CD14-positive monocyte (primary cell): ENCODE data around the gene STX8. TPM values are rescaled to one million over a fixed set of nuclear protein-coding genes. Genes with fewer than 3 reads are reported as not detected.

Experiments
- DNase-seq, 3 donors: peaks; one replicate each; pipeline ENCODE4 v3.0.0-alpha.2; 2011 to 2022
- H2AFZ ChIP-seq: 2 replicates; pipeline ENCODE4 v1.6.0; 2012; ENCODE audit warnings: mild to moderate bottlenecking, low read depth, low read length, inconsistent platforms; ENCODE audit not compliant: insufficient read depth, poor library complexity, severe bottlenecking
- H3K27ac ChIP-seq, 2 donors: 1 replicate in 1 of 2; 2 replicates in 1 of 2; pipeline ENCODE4 v1.5.1; 2012 to 2013; ENCODE audit warnings: low read length in 2 of 2, control low read depth in 1 of 2, inconsistent platforms in 1 of 2, low read depth in 1 of 2, mild to moderate bottlenecking in 1 of 2
- H3K27me3 ChIP-seq, 2 donors: one replicate each; pipeline versions ENCODE4 v1.6.0 to v1.6.1; 2011 to 2013; ENCODE audit warnings: low read length in 2 of 2; ENCODE audit not compliant: control insufficient read depth in 2 of 2, insufficient read depth in 2 of 2
- H3K36me3 ChIP-seq, 2 donors: replicated peaks in 1 of 2; 1 replicate in 1 of 2; 2 replicates in 1 of 2; pipeline versions ENCODE4 v1.5.1 to v1.6.1; 2012 to 2013; ENCODE audit warnings: low read length in 2 of 2, control low read depth in 1 of 2, inconsistent platforms in 1 of 2, mild to moderate bottlenecking in 1 of 2; ENCODE audit not compliant: insufficient read depth in 2 of 2, control insufficient read depth in 1 of 2
- H3K4me1 ChIP-seq, 2 donors: 1 replicate in 1 of 2; 2 replicates in 1 of 2; pipeline versions ENCODE4 v1.5.1 to v1.6.1; 2012 to 2013; ENCODE audit warnings: low read length in 2 of 2, control low read depth in 1 of 2, inconsistent platforms in 1 of 2, mild to moderate bottlenecking in 1 of 2, moderate library complexity in 1 of 2; ENCODE audit not compliant: insufficient read depth in 2 of 2, control insufficient read depth in 1 of 2
- H3K4me2 ChIP-seq: replicated peaks from 2 replicates; pipeline ENCODE3; 2012; ENCODE audit warnings: low read length, moderate library complexity, mild to moderate bottlenecking; ENCODE audit not compliant: poor library complexity, severe bottlenecking; ENCODE audit errors: extremely low read depth
- H3K4me3 ChIP-seq, 3 experiments: fragments of 200-600 bp in 1 of 3; sonication (generic) in 1 of 3; replicated peaks in 1 of 3; 1 replicate in 2 of 3; 2 replicates in 1 of 3; pipeline ENCODE4 v1.5.1; 2011 to 2013; ENCODE audit warnings: low read length in 3 of 3, mild to moderate bottlenecking in 3 of 3, control low read depth in 2 of 3, low read depth in 2 of 3, inconsistent platforms in 1 of 3, moderate library complexity in 1 of 3
- H3K79me2 ChIP-seq: 2 replicates; pipeline ENCODE4 v1.6.0; 2012; ENCODE audit warnings: mild to moderate bottlenecking, control low read depth, inconsistent platforms, low read length, moderate library complexity; ENCODE audit not compliant: insufficient read depth
- H3K9ac ChIP-seq: 2 replicates; pipeline ENCODE4 v1.6.0; 2017; ENCODE audit warnings: low read length, mild to moderate bottlenecking; ENCODE audit not compliant: insufficient read depth, poor library complexity, severe bottlenecking
- H3K9me3 ChIP-seq, 2 donors: replicated peaks in 1 of 2; 1 replicate in 1 of 2; 2 replicates in 1 of 2; pipeline versions ENCODE4 v1.5.1 to v1.6.1; 2012 to 2013; ENCODE audit warnings: low read length in 2 of 2, control low read depth in 1 of 2; ENCODE audit not compliant: control insufficient read depth in 1 of 2, insufficient read depth in 1 of 2
- H4K20me1 ChIP-seq: 2 replicates; pipeline ENCODE4 v1.6.0; 2012; ENCODE audit warnings: mild to moderate bottlenecking, low read length, control low read depth, moderate library complexity; ENCODE audit not compliant: insufficient read depth
- H3K27ac Mint-ChIP-seq, 7 donors: one replicate each; pipeline ENCODE4 v1.8.0; 2020; ENCODE audit warnings: mild to moderate bottlenecking in 7 of 7, mixed read lengths in 7 of 7, moderate library complexity in 6 of 7, inconsistent platforms in 2 of 7
- H3K27me3 Mint-ChIP-seq, 3 donors: one replicate each; pipeline ENCODE4 v1.8.0; 2021 to 2022; ENCODE audit warnings: low read depth in 3 of 3, mild to moderate bottlenecking in 3 of 3, mixed read lengths in 3 of 3, moderate library complexity in 3 of 3, inconsistent platforms in 1 of 3
- H3K36me3 Mint-ChIP-seq, 2 donors: one replicate each; pipeline ENCODE4 v1.8.0; 2020; ENCODE audit warnings: mixed read lengths in 2 of 2, inconsistent platforms in 1 of 2, mild to moderate bottlenecking in 1 of 2
- H3K4me1 Mint-ChIP-seq: one replicate; pipeline ENCODE4 v1.8.0; 2020; ENCODE audit warnings: mild to moderate bottlenecking, mixed read lengths
- H3K4me3 Mint-ChIP-seq, 2 donors: one replicate each; pipeline ENCODE4 v1.8.0; 2020; ENCODE audit warnings: mild to moderate bottlenecking in 2 of 2, mixed read lengths in 2 of 2, moderate library complexity in 1 of 2
- H3K9me3 Mint-ChIP-seq, 7 donors: one replicate each; pipeline ENCODE4 v1.8.0; 2020 to 2022; ENCODE audit warnings: mixed read lengths in 7 of 7, mild to moderate bottlenecking in 6 of 7, moderate library complexity in 6 of 7, inconsistent platforms in 2 of 7
- CTCF ChIP-seq: fragments of 200-600 bp; IDR thresholded peaks from one replicate; pipeline ENCODE4 v1.8.0; 2022; ENCODE audit warnings: antibody characterized with exemption, mild to moderate bottlenecking
- WGBS: methylation state at CpG from one replicate; pipeline ENCODE4 v1.1.5; 2013; ENCODE audit warnings: missing lambda C conversion rate; ENCODE audit not compliant: insufficient coverage; 5-methylcytosine and 5-hydroxymethylcytosine counted together
- intact Hi-C, 2 donors: fragments of 100-400 bp; cut with micrococcal nuclease; formaldehyde crosslinking; loops; one replicate each; pipeline versions ENCODE4 v1.15.0 to v1.15.1; 2023
- polyA plus RNA-seq, 3 donors: library from polyadenylated mRNA; depleted of rRNA in 1 of 3; unstranded in 2 of 3; stranded (reverse) in 1 of 3; fragments of 300-500 nt in 2 of 3; fragments of >200 nt in 1 of 3; fragmentation: Illumina TruSeq in 2 of 3; gene quantifications; 1 replicate in 2 of 3; 2 replicates in 1 of 3; pipeline ENCODE4 v1.2.3, GENCODE V29; 2012 to 2021

STX8 gene
- polyA plus RNA-seq, 3 donors = 44.4 to 170 (median 142) TPM

- H3K4me1 ChIP-seq = peaks cover 24 to 28% of the 10 kb centered on the region in 2 donors
- peaks cover 23% of the 10 kb centered on the region for H3K4me1 Mint-ChIP-seq
- H4K20me1 ChIP-seq = no peaks in the 10 kb centered on the region
- H3K27ac ChIP-seq = no peak overlapping the region
- no peaks in the 10 kb centered on the region for H3K9me3 ChIP-seq
- H3K27ac Mint-ChIP-seq = peak overlapping the region in 4 of 7 donors; percentile 52 to 77 (median 67)
- no peak overlapping the region for H3K9ac ChIP-seq
- no peak overlapping the region for H3K4me3 ChIP-seq
- H3K27me3 ChIP-seq = no peaks in the 10 kb centered on the region
- peak overlapping the region in 1 of 2 donors; percentile 33 for H3K4me3 Mint-ChIP-seq
- intact Hi-C loops = no loop called here
- no peaks in the 10 kb centered on the region for H3K36me3 Mint-ChIP-seq
- no peaks in the 10 kb centered on the region for H3K36me3 ChIP-seq
- H3K79me2 ChIP-seq = no peaks in the 10 kb centered on the region
- no peak for TF ChIP-seq CTCF
- H3K9me3 Mint-ChIP-seq = peaks cover 0 to 5% (median 2%) of the 10 kb centered on the region in 7 donors
- 10% methylated on average over 1 of the region's 3 CpGs for WGBS
- H2AFZ ChIP-seq = no peak overlapping the region
- H3K4me2 ChIP-seq = peak overlapping the region; percentile 6
- DNase-seq = peak in 1 of 3 donors; percentile 17
- H3K27me3 Mint-ChIP-seq = peaks cover 1 to 4% (median 1%) of the 10 kb centered on the region in 3 donors
Observed at GRCh38 chr17:9203771-9204425, 371.7 kb downstream of the STX8 start.

GRCh38 chr17:9202532-9202931 lies 373.1 kb downstream of the STX8 start:
- Histone ChIP-seq H3K36me3 (no peaks in the 10 kb centered on the region), H3K4me1 (peaks cover 24 to 28% of the 10 kb centered on the region in 2 donors), H3K27me3 (no peaks in the 10 kb centered on the region), H3K4me3 (no peak overlapping the region), H3K9ac (no peak overlapping the region), H2AFZ (no peak overlapping the region), H3K27ac (no peak overlapping the region), H3K9me3 (no peaks in the 10 kb centered on the region), H4K20me1 (no peaks in the 10 kb centered on the region), H3K4me2 (no peak overlapping the region), H3K79me2 (no peaks in the 10 kb centered on the region)
- H3K36me3 Mint-ChIP-seq = no peaks in the 10 kb centered on the region
- DNase-seq = no peak
- H3K4me3 Mint-ChIP-seq = no peak overlapping the region
- intact Hi-C loops = no loop called here
- H3K9me3 Mint-ChIP-seq = peaks cover 0 to 12% (median 2%) of the 10 kb centered on the region in 7 donors
- H3K27ac Mint-ChIP-seq = no peak overlapping the region
- no peak for TF ChIP-seq CTCF
- H3K27me3 Mint-ChIP-seq = peaks cover 2 to 5% (median 3%) of the 10 kb centered on the region in 3 donors
- H3K4me1 Mint-ChIP-seq = peaks cover 23% of the 10 kb centered on the region
- WGBS = no CpG with 5 or more reads among the region's 5 CpGs
